ENCODE results near the gene JUN. TPM values are rescaled to one million over a fixed set of nuclear protein-coding genes. Genes with fewer than 3 reads are reported as not detected.

Gene JUN
- total RNA-seq, 1 experiment from 2014 or later, result 15.9 TPM

DNA sequence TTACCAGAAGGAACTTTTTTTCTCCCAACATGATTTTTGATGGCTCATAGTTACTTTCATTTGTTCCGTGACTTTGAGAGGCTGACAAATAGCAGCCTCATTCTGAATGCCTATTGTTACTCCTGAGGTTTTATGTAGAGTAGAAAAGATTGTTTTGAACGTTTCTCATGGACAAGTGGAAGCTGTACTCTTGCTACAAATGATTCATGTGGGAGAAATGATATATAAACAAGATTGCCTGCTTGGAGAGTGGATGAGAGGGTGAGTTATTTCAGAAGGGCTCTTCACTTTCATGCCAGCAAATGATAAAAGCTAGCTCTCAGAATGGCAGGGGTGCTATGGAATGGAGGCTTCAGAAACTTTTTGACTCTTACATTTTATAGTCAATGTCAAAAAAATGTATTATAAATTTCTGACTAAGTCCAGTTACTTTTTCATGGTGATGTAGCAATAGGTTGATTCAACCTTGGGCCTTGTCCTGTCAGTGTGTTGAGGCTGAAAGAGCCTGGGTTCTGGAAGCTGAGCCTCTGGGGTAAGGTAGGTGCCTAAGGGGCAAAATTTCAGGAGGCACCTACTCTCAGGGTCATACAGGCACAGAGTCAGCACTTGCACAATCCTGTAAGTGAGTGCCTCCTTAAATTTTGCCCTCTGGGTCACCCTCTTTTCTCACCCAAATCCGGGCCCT lies 19.4 kb downstream of the JUN start:
- Mint-ChIP-seq H3K9me3 (peaks cover 4% of the 10 kb centered on the region; the same call in 1 of the 2 replicates), H3K27ac (no peak overlapping the region), H3K36me3 (no peaks in the 10 kb centered on the region), H3K4me3 (no peak overlapping the region), H3K4me1 (peaks cover 16% of the 10 kb centered on the region), H3K27me3 (ENCODE audit: low read depth) (no peaks in the 10 kb centered on the region; the same call in 1 of the 2 replicates)
- POLR2A ChIA-PET, result no interaction called here
- CTCF ChIA-PET, result no interaction called here
- DNase-seq (ENCODE audit: low spot score) (no peak), ATAC-seq (no peak)
- TF ChIP-seq GTF2I (CRISPR knock-in tag; conservative IDR thresholded peaks at IDR 0.05), result no peak
- TF ChIP-seq, protein P1, sequence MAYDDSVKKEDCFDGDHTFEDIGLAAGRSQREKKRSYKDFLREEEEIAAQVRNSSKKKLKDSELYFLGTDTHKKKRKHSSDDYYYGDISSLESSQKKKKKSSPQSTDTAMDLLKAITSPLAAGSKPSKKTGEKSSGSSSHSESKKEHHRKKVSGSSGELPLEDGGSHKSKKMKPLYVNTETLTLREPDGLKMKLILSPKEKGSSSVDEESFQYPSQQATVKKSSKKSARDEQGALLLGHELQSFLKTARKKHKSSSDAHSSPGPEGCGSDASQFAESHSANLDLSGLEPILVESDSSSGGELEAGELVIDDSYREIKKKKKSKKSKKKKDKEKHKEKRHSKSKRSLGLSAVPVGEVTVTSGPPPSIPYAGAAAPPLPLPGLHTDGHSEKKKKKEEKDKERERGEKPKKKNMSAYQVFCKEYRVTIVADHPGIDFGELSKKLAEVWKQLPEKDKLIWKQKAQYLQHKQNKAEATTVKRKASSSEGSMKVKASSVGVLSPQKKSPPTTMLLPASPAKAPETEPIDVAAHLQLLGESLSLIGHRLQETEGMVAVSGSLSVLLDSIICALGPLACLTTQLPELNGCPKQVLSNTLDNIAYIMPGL (CRISPR knock-in tag; IDR thresholded peaks at IDR 0.05), result no peak

DNA sequence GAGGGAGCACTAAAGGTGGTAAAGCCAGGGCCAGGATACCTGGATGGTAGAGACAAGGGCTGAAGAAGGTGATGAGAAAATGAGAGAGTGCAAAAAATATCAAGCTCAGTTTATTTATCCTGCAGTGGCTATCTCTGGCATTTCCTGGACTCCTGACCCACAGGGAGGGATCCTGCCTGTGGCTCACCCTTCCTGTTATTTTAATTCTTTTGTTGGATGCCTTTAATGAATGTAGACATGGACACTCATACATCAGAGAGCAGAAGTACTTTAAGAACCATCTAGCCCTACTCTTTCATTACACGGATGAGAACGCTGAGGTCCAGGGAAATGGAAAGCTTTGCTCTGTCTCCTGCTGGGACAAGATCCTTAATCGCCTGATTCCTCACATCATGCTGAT lies 20.6 kb downstream of the JUN start:
- no peak for ATAC-seq
- Mint-ChIP-seq H3K36me3 (no peaks in the 10 kb centered on the region), H3K27me3 (ENCODE audit: low read depth) (no peaks in the 10 kb centered on the region; the same call in 1 of the 2 replicates), H3K4me1 (peaks cover 10% of the 10 kb centered on the region), H3K27ac (no peak overlapping the region), H3K9me3 (peaks cover 4% of the 10 kb centered on the region; the same call in 1 of the 2 replicates), H3K4me3 (no peak overlapping the region)
- ChIA-PET POLR2A (interaction anchor here (0.8 kb wide), 1 partner anchor 21 kb away, joined by 3 read pairs; the partner anchor contains the start of gene JUN), CTCF (interaction anchor here (1.0 kb wide), 1 partner anchor 81 kb away, joined by 3 read pairs; no protein-coding TSS in a partner anchor)
- no peak for DNase-seq (ENCODE audit: low spot score)
- TF ChIP-seq NR1H2 (CRISPR knock-in tag; IDR thresholded peaks at IDR 0.05) (no peak), ZNF416 (CRISPR knock-in tag; IDR thresholded peaks at IDR 0.05) (no peak), RELA (CRISPR knock-in tag; IDR thresholded peaks at IDR 0.05; ENCODE audit: borderline replicate concordance) (no peak), ZNF671 (CRISPR knock-in tag; IDR thresholded peaks at IDR 0.05) (no peak), JUN (CRISPR knock-in tag; IDR thresholded peaks at IDR 0.05) (no peak), JAZF1 (CRISPR knock-in tag; IDR thresholded peaks at IDR 0.05) (no peak), SOX15 (CRISPR knock-in tag; IDR thresholded peaks at IDR 0.05) (no peak), MXD4 (CRISPR knock-in tag; IDR thresholded peaks at IDR 0.05; ENCODE audit: borderline replicate concordance) (no peak), SMAD3 (CRISPR knock-in tag; IDR thresholded peaks at IDR 0.05; ENCODE audit: borderline replicate concordance) (no peak), ETV6 (CRISPR knock-in tag; IDR thresholded peaks at IDR 0.05) (no peak), ZNF317 (CRISPR knock-in tag; IDR thresholded peaks at IDR 0.05; ENCODE audit: borderline replicate concordance, low read depth) (no peak), TEAD1 (CRISPR knock-in tag; IDR thresholded peaks at IDR 0.05) (no peak)
- TF ChIP-seq, protein P2, sequence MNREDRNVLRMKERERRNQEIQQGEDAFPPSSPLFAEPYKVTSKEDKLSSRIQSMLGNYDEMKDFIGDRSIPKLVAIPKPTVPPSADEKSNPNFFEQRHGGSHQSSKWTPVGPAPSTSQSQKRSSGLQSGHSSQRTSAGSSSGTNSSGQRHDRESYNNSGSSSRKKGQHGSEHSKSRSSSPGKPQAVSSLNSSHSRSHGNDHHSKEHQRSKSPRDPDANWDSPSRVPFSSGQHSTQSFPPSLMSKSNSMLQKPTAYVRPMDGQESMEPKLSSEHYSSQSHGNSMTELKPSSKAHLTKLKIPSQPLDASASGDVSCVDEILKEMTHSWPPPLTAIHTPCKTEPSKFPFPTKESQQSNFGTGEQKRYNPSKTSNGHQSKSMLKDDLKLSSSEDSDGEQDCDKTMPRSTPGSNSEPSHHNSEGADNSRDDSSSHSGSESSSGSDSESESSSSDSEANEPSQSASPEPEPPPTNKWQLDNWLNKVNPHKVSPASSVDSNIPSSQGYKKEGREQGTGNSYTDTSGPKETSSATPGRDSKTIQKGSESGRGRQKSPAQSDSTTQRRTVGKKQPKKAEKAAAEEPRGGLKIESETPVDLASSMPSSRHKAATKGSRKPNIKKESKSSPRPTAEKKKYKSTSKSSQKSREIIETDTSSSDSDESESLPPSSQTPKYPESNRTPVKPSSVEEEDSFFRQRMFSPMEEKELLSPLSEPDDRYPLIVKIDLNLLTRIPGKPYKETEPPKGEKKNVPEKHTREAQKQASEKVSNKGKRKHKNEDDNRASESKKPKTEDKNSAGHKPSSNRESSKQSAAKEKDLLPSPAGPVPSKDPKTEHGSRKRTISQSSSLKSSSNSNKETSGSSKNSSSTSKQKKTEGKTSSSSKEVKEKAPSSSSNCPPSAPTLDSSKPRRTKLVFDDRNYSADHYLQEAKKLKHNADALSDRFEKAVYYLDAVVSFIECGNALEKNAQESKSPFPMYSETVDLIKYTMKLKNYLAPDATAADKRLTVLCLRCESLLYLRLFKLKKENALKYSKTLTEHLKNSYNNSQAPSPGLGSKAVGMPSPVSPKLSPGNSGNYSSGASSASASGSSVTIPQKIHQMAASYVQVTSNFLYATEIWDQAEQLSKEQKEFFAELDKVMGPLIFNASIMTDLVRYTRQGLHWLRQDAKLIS (CRISPR knock-in tag; IDR thresholded peaks at IDR 0.05; ENCODE audit: borderline replicate concordance), result no peak
- TF ChIP-seq, protein P3, sequence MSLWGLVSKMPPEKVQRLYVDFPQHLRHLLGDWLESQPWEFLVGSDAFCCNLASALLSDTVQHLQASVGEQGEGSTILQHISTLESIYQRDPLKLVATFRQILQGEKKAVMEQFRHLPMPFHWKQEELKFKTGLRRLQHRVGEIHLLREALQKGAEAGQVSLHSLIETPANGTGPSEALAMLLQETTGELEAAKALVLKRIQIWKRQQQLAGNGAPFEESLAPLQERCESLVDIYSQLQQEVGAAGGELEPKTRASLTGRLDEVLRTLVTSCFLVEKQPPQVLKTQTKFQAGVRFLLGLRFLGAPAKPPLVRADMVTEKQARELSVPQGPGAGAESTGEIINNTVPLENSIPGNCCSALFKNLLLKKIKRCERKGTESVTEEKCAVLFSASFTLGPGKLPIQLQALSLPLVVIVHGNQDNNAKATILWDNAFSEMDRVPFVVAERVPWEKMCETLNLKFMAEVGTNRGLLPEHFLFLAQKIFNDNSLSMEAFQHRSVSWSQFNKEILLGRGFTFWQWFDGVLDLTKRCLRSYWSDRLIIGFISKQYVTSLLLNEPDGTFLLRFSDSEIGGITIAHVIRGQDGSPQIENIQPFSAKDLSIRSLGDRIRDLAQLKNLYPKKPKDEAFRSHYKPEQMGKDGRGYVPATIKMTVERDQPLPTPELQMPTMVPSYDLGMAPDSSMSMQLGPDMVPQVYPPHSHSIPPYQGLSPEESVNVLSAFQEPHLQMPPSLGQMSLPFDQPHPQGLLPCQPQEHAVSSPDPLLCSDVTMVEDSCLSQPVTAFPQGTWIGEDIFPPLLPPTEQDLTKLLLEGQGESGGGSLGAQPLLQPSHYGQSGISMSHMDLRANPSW (CRISPR knock-in tag; conservative IDR thresholded peaks at IDR 0.05; ENCODE audit: low read depth), result no peak
- TF ChIP-seq, protein P4, sequence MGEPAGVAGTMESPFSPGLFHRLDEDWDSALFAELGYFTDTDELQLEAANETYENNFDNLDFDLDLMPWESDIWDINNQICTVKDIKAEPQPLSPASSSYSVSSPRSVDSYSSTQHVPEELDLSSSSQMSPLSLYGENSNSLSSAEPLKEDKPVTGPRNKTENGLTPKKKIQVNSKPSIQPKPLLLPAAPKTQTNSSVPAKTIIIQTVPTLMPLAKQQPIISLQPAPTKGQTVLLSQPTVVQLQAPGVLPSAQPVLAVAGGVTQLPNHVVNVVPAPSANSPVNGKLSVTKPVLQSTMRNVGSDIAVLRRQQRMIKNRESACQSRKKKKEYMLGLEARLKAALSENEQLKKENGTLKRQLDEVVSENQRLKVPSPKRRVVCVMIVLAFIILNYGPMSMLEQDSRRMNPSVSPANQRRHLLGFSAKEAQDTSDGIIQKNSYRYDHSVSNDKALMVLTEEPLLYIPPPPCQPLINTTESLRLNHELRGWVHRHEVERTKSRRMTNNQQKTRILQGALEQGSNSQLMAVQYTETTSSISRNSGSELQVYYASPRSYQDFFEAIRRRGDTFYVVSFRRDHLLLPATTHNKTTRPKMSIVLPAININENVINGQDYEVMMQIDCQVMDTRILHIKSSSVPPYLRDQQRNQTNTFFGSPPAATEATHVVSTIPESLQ (CRISPR knock-in tag; IDR thresholded peaks at IDR 0.05), result no peak
- TF ChIP-seq, protein P5, sequence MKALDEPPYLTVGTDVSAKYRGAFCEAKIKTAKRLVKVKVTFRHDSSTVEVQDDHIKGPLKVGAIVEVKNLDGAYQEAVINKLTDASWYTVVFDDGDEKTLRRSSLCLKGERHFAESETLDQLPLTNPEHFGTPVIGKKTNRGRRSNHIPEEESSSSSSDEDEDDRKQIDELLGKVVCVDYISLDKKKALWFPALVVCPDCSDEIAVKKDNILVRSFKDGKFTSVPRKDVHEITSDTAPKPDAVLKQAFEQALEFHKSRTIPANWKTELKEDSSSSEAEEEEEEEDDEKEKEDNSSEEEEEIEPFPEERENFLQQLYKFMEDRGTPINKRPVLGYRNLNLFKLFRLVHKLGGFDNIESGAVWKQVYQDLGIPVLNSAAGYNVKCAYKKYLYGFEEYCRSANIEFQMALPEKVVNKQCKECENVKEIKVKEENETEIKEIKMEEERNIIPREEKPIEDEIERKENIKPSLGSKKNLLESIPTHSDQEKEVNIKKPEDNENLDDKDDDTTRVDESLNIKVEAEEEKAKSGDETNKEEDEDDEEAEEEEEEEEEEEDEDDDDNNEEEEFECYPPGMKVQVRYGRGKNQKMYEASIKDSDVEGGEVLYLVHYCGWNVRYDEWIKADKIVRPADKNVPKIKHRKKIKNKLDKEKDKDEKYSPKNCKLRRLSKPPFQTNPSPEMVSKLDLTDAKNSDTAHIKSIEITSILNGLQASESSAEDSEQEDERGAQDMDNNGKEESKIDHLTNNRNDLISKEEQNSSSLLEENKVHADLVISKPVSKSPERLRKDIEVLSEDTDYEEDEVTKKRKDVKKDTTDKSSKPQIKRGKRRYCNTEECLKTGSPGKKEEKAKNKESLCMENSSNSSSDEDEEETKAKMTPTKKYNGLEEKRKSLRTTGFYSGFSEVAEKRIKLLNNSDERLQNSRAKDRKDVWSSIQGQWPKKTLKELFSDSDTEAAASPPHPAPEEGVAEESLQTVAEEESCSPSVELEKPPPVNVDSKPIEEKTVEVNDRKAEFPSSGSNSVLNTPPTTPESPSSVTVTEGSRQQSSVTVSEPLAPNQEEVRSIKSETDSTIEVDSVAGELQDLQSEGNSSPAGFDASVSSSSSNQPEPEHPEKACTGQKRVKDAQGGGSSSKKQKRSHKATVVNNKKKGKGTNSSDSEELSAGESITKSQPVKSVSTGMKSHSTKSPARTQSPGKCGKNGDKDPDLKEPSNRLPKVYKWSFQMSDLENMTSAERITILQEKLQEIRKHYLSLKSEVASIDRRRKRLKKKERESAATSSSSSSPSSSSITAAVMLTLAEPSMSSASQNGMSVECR (CRISPR knock-in tag; IDR thresholded peaks at IDR 0.05; ENCODE audit: borderline replicate concordance), result no peak
- TF ChIP-seq, protein P6, sequence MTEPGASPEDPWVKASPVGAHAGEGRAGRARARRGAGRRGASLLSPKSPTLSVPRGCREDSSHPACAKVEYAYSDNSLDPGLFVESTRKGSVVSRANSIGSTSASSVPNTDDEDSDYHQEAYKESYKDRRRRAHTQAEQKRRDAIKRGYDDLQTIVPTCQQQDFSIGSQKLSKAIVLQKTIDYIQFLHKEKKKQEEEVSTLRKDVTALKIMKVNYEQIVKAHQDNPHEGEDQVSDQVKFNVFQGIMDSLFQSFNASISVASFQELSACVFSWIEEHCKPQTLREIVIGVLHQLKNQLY (CRISPR knock-in tag; IDR thresholded peaks at IDR 0.05), result no peak
